Heart right ventricle (tissue), 16 donors: ENCODE data around the gene ADGB. TPM values are rescaled to one million over a fixed set of nuclear protein-coding genes. Genes with fewer than 3 reads are reported as not detected.

Source experiments
- ATAC-seq, 8 donors: fragments of 200-7000 bp; cut with Tn5 transposase; one replicate each; pipeline ENCODE4 v1.9.1; 2020; ENCODE audit warnings: mild to moderate bottlenecking in 8 of 8, moderate library complexity in 8 of 8, moderate number of reproducible peaks in 1 of 8
- DNase-seq, 2 donors: peaks; one replicate each; pipeline ENCODE4 v3.0.0-alpha.2; 2020
- H3K27ac ChIP-seq, 10 donors: fragments of 200-600 bp; sonication (generic) in 2 of 10; one replicate each; pipeline versions ENCODE4 v1.5.0 to v1.8.0; 2020 to 2022; ENCODE audit warnings: mild to moderate bottlenecking in 3 of 10
- H3K27me3 ChIP-seq, 7 donors: fragments of 200-600 bp; one replicate each; pipeline ENCODE4 v1.8.0; 2021 to 2022; ENCODE audit warnings: mild to moderate bottlenecking in 2 of 7
- H3K36me3 ChIP-seq, 9 donors: fragments of 200-600 bp; sonication (generic) in 1 of 9; one replicate each; pipeline versions ENCODE4 v1.5.0 to v1.8.0; 2020 to 2022; ENCODE audit warnings: mild to moderate bottlenecking in 2 of 9
- H3K4me1 ChIP-seq, 9 donors: fragments of 200-600 bp; sonication (generic) in 1 of 9; one replicate each; pipeline versions ENCODE4 v1.5.0 to v1.8.0; 2020 to 2022; ENCODE audit warnings: mild to moderate bottlenecking in 4 of 9
- H3K4me3 ChIP-seq, 10 donors: fragments of 200-600 bp; sonication (generic) in 2 of 10; one replicate each; pipeline versions ENCODE4 v1.5.0 to v1.8.0; 2020 to 2022; ENCODE audit warnings: mild to moderate bottlenecking in 7 of 10, moderate library complexity in 2 of 10
- H3K9me3 ChIP-seq, 11 donors: fragments of 200-600 bp in 10 of 11; sonication (generic) in 2 of 11; one replicate each; pipeline versions ENCODE4 v1.5.0 to v1.8.0; 2013 to 2022; ENCODE audit warnings: mild to moderate bottlenecking in 2 of 11, control low read depth in 1 of 11, moderate library complexity in 1 of 11
- WGBS, 2 donors: extraction: QIAGEN DNeasy Blood & Tissue Kit; methylation state at CpG; one replicate each; pipeline ENCODE4 v1.1.7; 2013; ENCODE audit warnings: inconsistent platforms in 1 of 2; 5-methylcytosine and 5-hydroxymethylcytosine counted together
- intact Hi-C, 10 donors: fragments of 100-400 bp; cut with DNase I; formaldehyde crosslinking; loops; one replicate each; pipeline versions ENCODE4 v1.11.1 to v1.14.2; 2022
- polyA plus RNA-seq, 2 donors: library from polyadenylated mRNA; stranded (reverse); fragments of 200-250 nt; gene quantifications; one replicate each; pipeline ENCODE4 v1.2.3, GENCODE V29; 2013
- total RNA-seq, 10 donors: library from RNA; stranded (reverse); fragmentation: NEBNext Ultra II Directional in 3 of 10; extraction: Animal tissue kit (Norgen Biotek cat#: 25700) in 3 of 10; gene quantifications; one replicate each; pipeline versions ENCODE4 v1.2.1 to v1.2.4, GENCODE V29; 2021 to 2023
- TF ChIP-seq, protein P1 (sequence below), 9 donors: fragments of 200-600 bp; sonication (generic) in 2 of 9; IDR thresholded peaks; one replicate each; pipeline versions ENCODE4 v1.5.0 to v1.8.0; 2021 to 2022; ENCODE audit warnings: antibody characterized with exemption in 9 of 9, mild to moderate bottlenecking in 5 of 9, moderate library complexity in 1 of 9
- donor health status: Arrhythmogenic right ventricular cardiomyopathy.
- donor health status: ischemic (EF 13 %, LVEDD 7.1; RV severe dilation, severe dysfunction).
- donor health status: healthy with polysubstance abuse.
- donor health status: DM: no; HTN: yes; CAD: no.
- donor health status: DM: no; HTN: no; CAD: no.
- donor health status: ischemic (EF 25% LVEDD 6.9; RV normal size, moderate dysfunction).
- donor health status: ischemic (EF 25% LVEDD 5.7; RV mildly dilated, moderate dysfunction).
- donor health status: healthy.
- donor health status: DM: yes; HTN: yes; CAD: no.
- donor health status: Ischemic cardiomyopathy.
- donor health status: ischemic (EF 35%, LVEDD 5.7; RV mildly dilated, moderate dysfunction).
- donor health status: nonischemic (EF 11% LVEDD 7.7; RV severe dilation, severe dysfunction).
- donor health status: DM: yes; HTN: yes; CAD: no.
- donor health status: PGD.
- donor health status: ischemic (EF 29% LVEDD 5.4; RV normal size, mild dysfunction).
- donor health status: nonischemic (EF 23%, LVEDD 6.1; RV moderate dilation, normal function).

Gene ADGB
- total and polyA plus RNA-seq, 12 donors: 3.7 TPM; not detected in 11

DNA sequence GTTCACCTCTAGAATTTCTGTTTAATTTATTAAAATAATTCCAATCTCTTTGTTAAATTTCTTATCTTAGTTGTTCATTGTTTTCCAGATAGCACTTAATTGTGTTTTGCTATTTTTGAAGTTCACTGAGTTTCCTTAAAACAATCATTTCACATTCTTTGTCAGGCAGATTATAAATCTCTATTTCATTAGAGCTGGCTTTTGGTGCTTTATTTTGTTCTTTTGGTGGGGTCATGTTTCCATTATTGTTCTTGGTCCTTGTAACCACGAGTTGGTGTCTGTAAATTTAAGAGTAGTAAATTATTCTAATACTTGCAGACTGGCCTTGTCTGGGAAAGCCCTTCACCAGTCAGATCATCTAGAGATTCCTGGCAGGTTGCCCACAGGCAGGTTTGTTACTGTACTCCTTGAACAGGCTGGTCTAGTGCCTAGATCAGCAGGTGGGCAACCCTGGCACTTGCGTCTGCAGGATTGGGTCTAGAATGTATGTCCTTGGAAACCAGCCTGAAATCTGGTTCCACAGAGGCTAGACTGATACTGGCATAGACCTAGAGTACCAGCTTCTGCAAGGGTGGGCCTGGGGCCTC is 110.4 kb downstream of the ADGB start:
- Histone ChIP-seq H3K4me3 (no peak overlapping the region), H3K9me3 (peaks cover 0 to 18% (median 0%) of the 10 kb centered on the region in 11 donors), H3K27ac (no peak overlapping the region), H3K27me3 (peaks cover 0 to 3% (median 0%) of the 10 kb centered on the region in 7 donors), H3K36me3 (no peaks in the 10 kb centered on the region), H3K4me1 (no peaks in the 10 kb centered on the region)
- TF ChIP-seq, protein P1, sequence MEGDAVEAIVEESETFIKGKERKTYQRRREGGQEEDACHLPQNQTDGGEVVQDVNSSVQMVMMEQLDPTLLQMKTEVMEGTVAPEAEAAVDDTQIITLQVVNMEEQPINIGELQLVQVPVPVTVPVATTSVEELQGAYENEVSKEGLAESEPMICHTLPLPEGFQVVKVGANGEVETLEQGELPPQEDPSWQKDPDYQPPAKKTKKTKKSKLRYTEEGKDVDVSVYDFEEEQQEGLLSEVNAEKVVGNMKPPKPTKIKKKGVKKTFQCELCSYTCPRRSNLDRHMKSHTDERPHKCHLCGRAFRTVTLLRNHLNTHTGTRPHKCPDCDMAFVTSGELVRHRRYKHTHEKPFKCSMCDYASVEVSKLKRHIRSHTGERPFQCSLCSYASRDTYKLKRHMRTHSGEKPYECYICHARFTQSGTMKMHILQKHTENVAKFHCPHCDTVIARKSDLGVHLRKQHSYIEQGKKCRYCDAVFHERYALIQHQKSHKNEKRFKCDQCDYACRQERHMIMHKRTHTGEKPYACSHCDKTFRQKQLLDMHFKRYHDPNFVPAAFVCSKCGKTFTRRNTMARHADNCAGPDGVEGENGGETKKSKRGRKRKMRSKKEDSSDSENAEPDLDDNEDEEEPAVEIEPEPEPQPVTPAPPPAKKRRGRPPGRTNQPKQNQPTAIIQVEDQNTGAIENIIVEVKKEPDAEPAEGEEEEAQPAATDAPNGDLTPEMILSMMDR (IDR thresholded peaks at IDR 0.05): no peak
- intact Hi-C loops: loop anchor here in 2 of 10 donors (10.0 kb wide), 3 partner anchors 174 to 784 kb away; no protein-coding TSS in a partner anchor
- WGBS, 2 donors: 67 to 79% methylated on average over 2 of the region's 2 CpGs
- DNase-seq: no peak
- no peak for ATAC-seq

DNA sequence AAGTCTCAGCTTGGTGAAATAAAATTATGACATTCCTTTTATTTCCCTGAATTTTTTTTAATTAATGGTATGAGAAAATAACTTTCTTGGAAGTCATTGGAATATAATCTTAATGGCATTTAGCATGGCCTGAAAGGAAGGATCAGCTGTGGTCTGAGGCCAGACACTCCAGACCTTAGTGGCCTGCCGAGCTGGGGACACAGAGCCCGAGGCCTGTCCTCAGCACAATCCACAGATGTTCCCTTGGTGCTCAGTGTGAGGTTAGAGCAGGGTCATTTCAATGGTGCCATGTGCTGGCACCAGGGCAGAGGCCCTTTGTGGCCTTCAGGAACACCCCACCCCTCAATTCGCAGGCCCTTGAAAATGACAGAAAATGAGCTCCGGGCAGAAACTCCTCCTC is 120.6 kb downstream of the ADGB start:
- TF ChIP-seq, protein P1 (IDR thresholded peaks at IDR 0.05): no peak
- intact Hi-C loops: no loop called here
- no peaks in the 10 kb centered on the region for H3K4me1 ChIP-seq
- H3K9me3 ChIP-seq: no peaks in the 10 kb centered on the region
- no peak overlapping the region for H3K27ac ChIP-seq
- no peaks in the 10 kb centered on the region for H3K36me3 ChIP-seq
- H3K4me3 ChIP-seq: no peak overlapping the region
- peaks cover 0 to 5% (median 0%) of the 10 kb centered on the region in 7 donors for H3K27me3 ChIP-seq
- 41 to 61% methylated on average over 4 of the region's 4 CpGs for WGBS, 2 donors
- DNase-seq: no peak
- no peak for ATAC-seq

DNA sequence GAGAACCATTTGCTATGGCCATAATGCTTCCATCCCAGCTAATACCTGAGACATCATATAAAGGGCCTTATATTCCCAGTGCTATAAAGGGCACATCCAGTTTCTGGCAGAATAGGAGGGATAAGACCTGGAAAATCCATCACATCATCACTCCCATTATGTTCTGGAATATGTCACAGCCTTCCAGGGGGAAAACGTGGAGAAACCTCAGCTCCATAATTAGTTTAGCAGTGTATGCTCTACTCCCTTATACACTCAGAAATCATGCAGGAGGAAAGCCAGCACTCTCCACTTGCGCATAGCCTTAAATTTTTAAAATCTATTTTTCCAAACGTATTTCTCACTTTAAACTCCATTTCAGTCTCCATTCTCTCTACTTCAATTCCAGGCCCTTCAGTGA is 140.9 kb downstream of the ADGB start:
- WGBS, 2 donors: 61 to 63% methylated on average over 3 of the region's 3 CpGs
- no peak overlapping the region for H3K4me3 ChIP-seq
- no peaks in the 10 kb centered on the region for H3K27me3 ChIP-seq
- H3K27ac ChIP-seq: no peak overlapping the region
- TF ChIP-seq, protein P1 (IDR thresholded peaks at IDR 0.05): no peak
- ATAC-seq (no peak), DNase-seq (no peak)
- H3K36me3 ChIP-seq: no peaks in the 10 kb centered on the region
- intact Hi-C loops: no loop called here
- no peaks in the 10 kb centered on the region for H3K9me3 ChIP-seq
- H3K4me1 ChIP-seq: no peaks in the 10 kb centered on the region

DNA sequence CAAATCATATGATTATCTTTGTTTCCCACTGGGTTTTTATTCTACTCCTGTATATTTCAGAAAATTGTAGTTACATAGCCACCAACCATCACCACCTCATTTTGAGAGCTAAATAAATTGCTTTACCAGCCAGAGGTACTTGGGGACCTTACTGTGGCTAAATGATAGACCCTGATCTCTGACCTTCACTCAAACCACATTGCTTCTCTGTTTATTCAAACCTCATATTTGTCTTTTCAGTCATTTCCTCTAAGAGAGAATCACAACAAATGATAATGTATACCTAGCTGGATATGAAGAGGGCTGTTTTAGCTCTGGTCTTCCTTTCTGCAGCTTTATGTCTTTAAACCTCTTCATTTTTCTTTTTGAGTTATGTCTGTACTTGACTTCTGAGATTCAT is 142.8 kb downstream of the ADGB start:
- H3K27ac ChIP-seq: no peak overlapping the region
- TF ChIP-seq, protein P1 (IDR thresholded peaks at IDR 0.05): no peak
- peaks cover 0 to 4% (median 0%) of the 10 kb centered on the region in 11 donors for H3K9me3 ChIP-seq
- H3K4me1 ChIP-seq: no peaks in the 10 kb centered on the region
- DNase-seq: no peak
- no peaks in the 10 kb centered on the region for H3K27me3 ChIP-seq
- intact Hi-C loops: no loop called here
- ATAC-seq: no peak
- H3K4me3 ChIP-seq: no peak overlapping the region
- H3K36me3 ChIP-seq: no peaks in the 10 kb centered on the region
